Smooth muscle cell (in vitro differentiated cells): Measurements from ENCODE around the gene ZBTB9. TPM values are rescaled to one million over a fixed set of nuclear protein-coding genes. Genes with fewer than 3 reads are reported as not detected.

ENCODE experiments used
- DNase-seq: peaks from one replicate; lab custom pipeline; 2025; ENCODE audit not compliant: unreplicated experiment; lab: John Stamatoyannopoulos, UW
- H2AFZ ChIP-seq: fragments of 200-600 bp; sonication (generic); 2 replicates; pipeline ENCODE4 v1.6.0; 2016; ENCODE audit warnings: antibody characterized with exemption, low read depth, mild to moderate bottlenecking
- H3F3A ChIP-seq: fragments of 200-600 bp; sonication (generic); 2 replicates; pipeline ENCODE4 v1.6.0; 2017; ENCODE audit warnings: antibody characterized with exemption, low read depth
- H3K27ac ChIP-seq: fragments of 200-600 bp; sonication (generic); 2 replicates; pipeline ENCODE4 v1.5.1; 2016; ENCODE audit warnings: low read depth, mild to moderate bottlenecking
- H3K27me3 ChIP-seq: fragments of 200-600 bp; sonication (generic); 2 replicates; pipeline ENCODE4 v1.6.1; 2016; ENCODE audit warnings: low read depth, mild to moderate bottlenecking
- H3K36me3 ChIP-seq: fragments of 200-600 bp; sonication (generic); 2 replicates; pipeline ENCODE4 v1.5.1; 2016; ENCODE audit warnings: low read depth
- H3K4me1 ChIP-seq: fragments of 200-600 bp; sonication (generic); 2 replicates; pipeline ENCODE4 v1.5.1; 2016; ENCODE audit warnings: low read depth
- H3K4me2 ChIP-seq: fragments of 200-600 bp; sonication (generic); 2 replicates; pipeline ENCODE4 v1.6.0; 2016; ENCODE audit warnings: mild to moderate bottlenecking
- H3K4me3 ChIP-seq: fragments of 200-600 bp; sonication (generic); 2 replicates; pipeline ENCODE4 v1.5.1; 2016; ENCODE audit warnings: mild to moderate bottlenecking
- H3K79me2 ChIP-seq: fragments of 200-600 bp; sonication (generic); 2 replicates; pipeline ENCODE4 v1.6.0; 2016; ENCODE audit warnings: low read depth, mild to moderate bottlenecking
- H3K9ac ChIP-seq: fragments of 200-600 bp; sonication (generic); 2 replicates; pipeline ENCODE4 v1.6.0; 2016; ENCODE audit warnings: low read depth
- H3K9me3 ChIP-seq: fragments of 200-600 bp; sonication (generic); replicated peaks from 2 replicates; pipeline ENCODE4 v1.5.1; 2016; ENCODE audit warnings: low read depth
- H4K20me1 ChIP-seq: fragments of 200-600 bp; sonication (generic); 2 replicates; pipeline ENCODE4 v1.6.0; 2016; ENCODE audit warnings: low read depth
- WGBS: methylation state at CpG from one replicate; pipeline ENCODE4 v1.1.7; 2016; ENCODE audit warnings: low lambda C conversion rate; 5-methylcytosine and 5-hydroxymethylcytosine counted together
- polyA plus RNA-seq: library from polyadenylated mRNA; unstranded; fragments of >200 nt; fragmentation: Nextera tagmentation; extraction: Ambion mirVana; gene quantifications from 2 replicates; pipeline ENCODE4 v1.2.1, GENCODE V29; 2016
- total RNA-seq: library from RNA; depleted of rRNA; stranded (reverse); fragments of >200 nt; gene quantifications from 2 replicates; pipeline ENCODE4 v1.2.3, GENCODE V29; 2014
- TF ChIP-seq, protein P1 (sequence below): fragments of 200-600 bp; sonication (generic); IDR thresholded peaks from 2 replicates; pipeline ENCODE4 v1.5.1; 2017; ENCODE audit warnings: borderline replicate concordance, mild to moderate bottlenecking, antibody characterized with exemption; ENCODE audit not compliant: insufficient read depth, poor library complexity, severe bottlenecking

ZBTB9 gene
- total and polyA plus RNA-seq, 2 experiments from 2014 or later, result 6.2 to 11.6 TPM

DNA sequence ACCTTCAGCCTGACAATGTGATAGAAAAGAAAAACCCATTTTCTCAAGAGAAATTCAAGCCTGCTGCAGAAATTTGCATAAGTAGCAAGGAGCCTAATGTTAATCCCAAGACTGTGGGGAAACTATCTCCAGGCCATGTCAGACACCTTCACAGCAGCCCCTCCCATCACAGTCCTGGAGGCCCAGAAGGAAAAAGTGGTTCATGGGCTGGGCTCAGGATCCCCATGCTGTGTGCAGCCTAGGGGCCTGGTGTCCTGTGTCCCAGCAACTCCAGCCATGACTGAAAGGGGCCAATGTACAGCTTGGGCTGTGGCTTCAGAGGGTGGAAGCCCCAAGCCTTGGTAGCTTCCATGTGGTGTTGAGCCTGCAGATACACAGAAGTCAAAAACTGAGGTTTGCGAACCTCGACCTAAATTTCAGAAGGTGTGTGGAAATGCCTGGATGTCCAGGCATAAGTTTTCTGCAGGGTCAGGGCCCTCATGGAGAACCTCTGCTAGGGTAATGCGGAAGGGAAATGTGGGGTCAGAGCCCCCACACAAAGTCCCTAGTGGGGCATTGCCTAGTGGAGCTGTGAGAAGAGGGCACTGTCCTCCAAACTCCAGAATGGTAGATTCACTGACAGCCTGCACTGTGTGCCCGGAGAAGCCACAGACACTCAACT, 11.8 kb downstream of the ZBTB9 start:
- WGBS, result 88% methylated on average over 4 of the region's 4 CpGs
- H3K4me2 ChIP-seq, result no peak overlapping the region
- no peak overlapping the region for H3K27ac ChIP-seq
- H2AFZ ChIP-seq, result no peak overlapping the region
- peaks cover 7% of the 10 kb centered on the region for H3K27me3 ChIP-seq
- no peak overlapping the region for H3K4me3 ChIP-seq
- H3K79me2 ChIP-seq, result no peaks in the 10 kb centered on the region
- H4K20me1 ChIP-seq, result no peaks in the 10 kb centered on the region
- no peaks in the 10 kb centered on the region for H3F3A ChIP-seq
- no peak for DNase-seq
- H3K36me3 ChIP-seq, result no peaks in the 10 kb centered on the region
- H3K4me1 ChIP-seq, result no peaks in the 10 kb centered on the region
- no peaks in the 10 kb centered on the region for H3K9me3 ChIP-seq
- TF ChIP-seq, protein P1, sequence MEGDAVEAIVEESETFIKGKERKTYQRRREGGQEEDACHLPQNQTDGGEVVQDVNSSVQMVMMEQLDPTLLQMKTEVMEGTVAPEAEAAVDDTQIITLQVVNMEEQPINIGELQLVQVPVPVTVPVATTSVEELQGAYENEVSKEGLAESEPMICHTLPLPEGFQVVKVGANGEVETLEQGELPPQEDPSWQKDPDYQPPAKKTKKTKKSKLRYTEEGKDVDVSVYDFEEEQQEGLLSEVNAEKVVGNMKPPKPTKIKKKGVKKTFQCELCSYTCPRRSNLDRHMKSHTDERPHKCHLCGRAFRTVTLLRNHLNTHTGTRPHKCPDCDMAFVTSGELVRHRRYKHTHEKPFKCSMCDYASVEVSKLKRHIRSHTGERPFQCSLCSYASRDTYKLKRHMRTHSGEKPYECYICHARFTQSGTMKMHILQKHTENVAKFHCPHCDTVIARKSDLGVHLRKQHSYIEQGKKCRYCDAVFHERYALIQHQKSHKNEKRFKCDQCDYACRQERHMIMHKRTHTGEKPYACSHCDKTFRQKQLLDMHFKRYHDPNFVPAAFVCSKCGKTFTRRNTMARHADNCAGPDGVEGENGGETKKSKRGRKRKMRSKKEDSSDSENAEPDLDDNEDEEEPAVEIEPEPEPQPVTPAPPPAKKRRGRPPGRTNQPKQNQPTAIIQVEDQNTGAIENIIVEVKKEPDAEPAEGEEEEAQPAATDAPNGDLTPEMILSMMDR, result no peak
- no peak overlapping the region for H3K9ac ChIP-seq

DNA sequence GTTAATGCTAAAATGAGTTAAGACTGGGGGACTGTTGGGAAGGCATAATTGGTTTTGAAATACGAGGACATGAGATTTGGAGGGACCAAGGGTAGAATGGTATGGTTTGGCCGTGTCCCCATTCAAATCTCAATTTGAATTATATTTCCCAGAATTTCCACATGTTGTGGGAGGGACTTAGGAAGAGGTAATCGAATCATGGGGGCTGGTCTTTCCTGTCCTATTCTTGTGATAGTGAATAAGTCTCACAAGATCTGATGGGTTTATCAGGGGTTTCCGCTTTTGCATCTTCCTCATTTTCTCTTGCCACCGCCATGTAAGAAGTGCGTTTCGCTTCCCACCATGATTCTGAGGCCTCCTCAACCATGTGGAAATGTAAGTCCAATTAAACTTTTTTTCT, 12.7 kb downstream of the ZBTB9 start:
- Histone ChIP-seq H3K27me3 (peaks cover 7% of the 10 kb centered on the region), H3K79me2 (no peaks in the 10 kb centered on the region), H3K27ac (no peak overlapping the region), H3K9me3 (no peaks in the 10 kb centered on the region), H3K4me3 (no peak overlapping the region), H2AFZ (no peak overlapping the region), H3K4me2 (no peak overlapping the region), H3K4me1 (no peaks in the 10 kb centered on the region), H3F3A (no peaks in the 10 kb centered on the region), H3K36me3 (no peaks in the 10 kb centered on the region), H3K9ac (no peak overlapping the region), H4K20me1 (no peaks in the 10 kb centered on the region)
- 74% methylated on average over 7 of the region's 7 CpGs for WGBS
- TF ChIP-seq, protein P1, result no peak
- no peak for DNase-seq

- no peak overlapping the region for H3K4me2 ChIP-seq
- H3K79me2 ChIP-seq, result no peaks in the 10 kb centered on the region
- 92% methylated on average over 3 of the region's 3 CpGs for WGBS
- no peaks in the 10 kb centered on the region for H3K4me1 ChIP-seq
- no peak overlapping the region for H3K27ac ChIP-seq
- H3K9ac ChIP-seq, result no peak overlapping the region
- TF ChIP-seq, protein P1, result no peak
- H3K9me3 ChIP-seq, result no peaks in the 10 kb centered on the region
- H3K4me3 ChIP-seq, result no peak overlapping the region
- no peaks in the 10 kb centered on the region for H3F3A ChIP-seq
- no peak overlapping the region for H2AFZ ChIP-seq
- H3K27me3 ChIP-seq, result no peaks in the 10 kb centered on the region
- no peaks in the 10 kb centered on the region for H4K20me1 ChIP-seq
- H3K36me3 ChIP-seq, result no peaks in the 10 kb centered on the region
- DNase-seq, result no peak
Observed at GRCh38 chr6:33469661-33470060, 15.3 kb downstream of the ZBTB9 start.

- no peak overlapping the region for H2AFZ ChIP-seq
- H3K27ac ChIP-seq, result no peak overlapping the region
- H3K36me3 ChIP-seq, result no peaks in the 10 kb centered on the region
- TF ChIP-seq, protein P1, result no peak
- no peak overlapping the region for H3K9ac ChIP-seq
- no peak overlapping the region for H3K4me2 ChIP-seq
- no peak overlapping the region for H3K4me3 ChIP-seq
- no peaks in the 10 kb centered on the region for H4K20me1 ChIP-seq
- no peaks in the 10 kb centered on the region for H3K79me2 ChIP-seq
- no peak for DNase-seq
- no peaks in the 10 kb centered on the region for H3K4me1 ChIP-seq
- H3F3A ChIP-seq, result no peaks in the 10 kb centered on the region
- 81% methylated on average over 3 of the region's 3 CpGs for WGBS
- H3K9me3 ChIP-seq, result no peaks in the 10 kb centered on the region
- peaks cover 17% of the 10 kb centered on the region for H3K27me3 ChIP-seq
Observed at GRCh38 chr6:33477864-33478263, 23.5 kb downstream of the ZBTB9 start.
